HG03378 (cell line): ENCODE data around the gene SLC19A1.

Source experiments
- ATAC-seq: cut with Tn5 transposase; IDR thresholded peaks from one replicate; pipeline ENCODE4 v1.9.1; 2021; ENCODE audit warnings: mild to moderate bottlenecking, moderate library complexity; ENCODE audit not compliant: unreplicated experiment

SLC19A1 gene

GRCh38 chr21:45519182-45519581 is 23.1 kb downstream of the SLC19A1 start:
- ATAC-seq = no peak

GRCh38 chr21:45518742-45519141 is 23.5 kb downstream of the SLC19A1 start:
- ATAC-seq = no peak

DNA sequence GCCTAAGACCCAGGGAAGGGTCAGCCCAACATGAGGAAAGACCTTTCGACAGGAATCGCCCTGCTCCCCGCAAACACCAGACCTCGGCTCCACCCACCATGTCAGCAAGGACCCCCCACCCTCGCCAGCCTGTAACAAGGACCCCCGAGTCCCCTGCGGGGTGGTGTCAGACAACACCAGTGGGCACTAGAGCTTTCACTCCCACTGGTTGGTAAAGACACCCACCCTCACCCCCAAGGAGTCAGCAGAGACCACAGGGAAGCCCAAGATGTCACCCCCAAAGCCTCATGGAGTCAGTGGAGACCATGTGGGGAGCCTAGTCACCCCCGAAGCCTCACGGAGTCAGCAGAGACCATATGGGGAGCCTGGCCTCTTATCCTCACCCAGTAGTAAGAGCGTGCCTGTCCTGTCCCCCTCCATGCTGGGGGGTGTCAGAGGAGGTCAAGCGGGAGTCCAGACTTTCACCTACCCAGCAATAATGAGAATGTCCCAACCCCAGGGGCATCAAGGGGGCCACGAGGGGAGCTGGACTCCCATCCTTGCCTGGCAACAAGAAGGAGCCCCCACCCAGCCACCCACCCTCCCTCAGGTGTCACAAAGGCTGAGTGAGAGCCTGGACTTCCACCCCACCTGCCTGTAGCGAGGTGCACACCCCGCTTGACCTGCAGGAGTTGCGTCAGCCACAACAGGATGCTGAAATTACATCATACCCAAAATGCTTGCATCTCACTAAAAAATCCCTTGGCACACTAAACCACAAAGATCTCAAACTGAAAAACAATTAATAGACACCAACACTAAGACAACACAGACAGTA is 24.8 kb downstream of the SLC19A1 start:
- ATAC-seq = no peak

DNA sequence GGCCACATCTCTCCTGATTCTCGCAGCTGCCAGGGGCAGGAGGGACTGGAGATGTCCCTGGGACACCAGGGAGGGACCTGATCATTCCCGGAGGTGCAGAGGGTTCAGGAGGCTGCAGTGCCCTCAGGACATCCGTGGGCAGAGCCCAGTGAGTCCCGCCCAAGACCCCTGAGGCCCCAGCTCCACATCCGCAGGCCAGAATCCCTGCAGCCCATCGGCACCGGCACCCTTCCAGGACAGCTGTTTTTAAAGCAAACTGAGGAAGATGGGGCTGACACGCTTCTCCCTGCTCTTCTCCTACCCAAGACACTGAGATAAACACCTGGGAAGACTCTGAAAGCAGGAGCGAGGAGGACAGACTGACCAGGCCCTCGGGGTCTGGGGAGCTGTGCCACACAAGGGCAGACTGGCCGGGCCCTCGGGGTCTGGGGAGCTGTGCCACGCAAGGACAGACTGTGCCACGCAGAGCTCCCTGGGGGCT is 25.5 kb downstream of the SLC19A1 start:
- ATAC-seq = no peak

- no peak for ATAC-seq
Observed at GRCh38 chr21:45516071-45516670, 26.1 kb downstream of the SLC19A1 start.

- ATAC-seq = no peak
Observed at GRCh38 chr21:45515241-45516061, 26.8 kb downstream of the SLC19A1 start.

DNA sequence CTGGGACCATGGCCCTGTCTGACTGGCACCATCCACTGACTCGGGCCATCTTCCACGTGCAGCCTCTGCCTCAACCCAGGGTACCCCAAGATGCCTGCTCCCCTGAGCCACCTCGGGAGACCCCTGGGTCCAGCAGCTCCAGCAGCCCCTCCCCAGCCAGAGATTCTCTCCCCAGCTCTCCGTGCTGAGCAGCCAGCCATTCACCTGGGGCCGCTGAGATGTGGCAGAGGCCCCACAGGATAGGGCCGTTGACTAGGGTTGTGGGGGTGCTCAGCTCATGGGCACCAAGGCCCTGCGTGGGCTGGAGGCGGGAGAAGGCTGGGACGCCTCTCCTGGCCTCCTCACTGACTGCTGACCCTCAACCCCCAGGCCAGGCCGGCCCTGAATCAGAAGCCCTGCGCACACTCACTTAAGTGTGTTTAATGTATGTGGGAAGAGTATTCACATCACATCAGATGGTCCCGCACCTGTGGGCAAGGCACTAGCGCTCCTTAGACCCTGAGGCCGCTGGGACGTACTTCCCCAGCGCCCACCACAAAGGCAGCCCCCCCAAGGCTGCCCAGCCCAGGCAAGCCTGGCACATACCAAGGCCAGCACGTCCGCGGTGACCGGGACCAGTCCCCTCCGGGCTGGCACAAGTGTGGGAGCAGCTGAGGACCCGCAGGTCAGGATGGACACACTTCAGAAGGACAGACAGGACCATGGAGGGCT is 27.8 kb downstream of the SLC19A1 start:
- ATAC-seq = no peak

DNA sequence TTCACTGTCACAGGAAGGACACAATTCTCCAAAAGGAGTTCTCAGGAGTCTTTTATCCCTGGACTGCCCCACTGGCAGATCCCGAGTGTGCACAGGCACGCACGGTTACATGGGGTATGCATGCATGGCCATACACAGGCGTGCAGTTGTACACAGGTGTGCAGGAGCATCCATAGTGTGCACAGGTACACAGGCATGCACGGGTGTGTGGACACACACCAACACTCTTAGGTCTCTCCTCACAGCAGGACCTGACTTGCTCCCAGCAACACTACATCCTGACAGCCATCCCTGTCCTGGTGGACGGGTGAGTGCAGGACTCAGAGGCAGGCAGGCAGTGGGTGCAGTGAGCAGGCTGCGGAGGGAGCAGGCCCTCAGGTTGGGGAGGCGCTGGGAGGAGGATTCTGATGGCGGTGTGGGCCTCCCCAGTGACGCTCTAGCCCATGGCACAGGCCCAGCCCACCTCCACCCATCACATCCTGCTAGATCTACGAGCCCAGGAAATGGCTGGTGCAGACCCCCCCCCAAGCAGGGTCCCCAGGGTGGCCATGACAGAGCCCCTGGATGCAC is 28.4 kb downstream of the SLC19A1 start:
- no peak for ATAC-seq

DNA sequence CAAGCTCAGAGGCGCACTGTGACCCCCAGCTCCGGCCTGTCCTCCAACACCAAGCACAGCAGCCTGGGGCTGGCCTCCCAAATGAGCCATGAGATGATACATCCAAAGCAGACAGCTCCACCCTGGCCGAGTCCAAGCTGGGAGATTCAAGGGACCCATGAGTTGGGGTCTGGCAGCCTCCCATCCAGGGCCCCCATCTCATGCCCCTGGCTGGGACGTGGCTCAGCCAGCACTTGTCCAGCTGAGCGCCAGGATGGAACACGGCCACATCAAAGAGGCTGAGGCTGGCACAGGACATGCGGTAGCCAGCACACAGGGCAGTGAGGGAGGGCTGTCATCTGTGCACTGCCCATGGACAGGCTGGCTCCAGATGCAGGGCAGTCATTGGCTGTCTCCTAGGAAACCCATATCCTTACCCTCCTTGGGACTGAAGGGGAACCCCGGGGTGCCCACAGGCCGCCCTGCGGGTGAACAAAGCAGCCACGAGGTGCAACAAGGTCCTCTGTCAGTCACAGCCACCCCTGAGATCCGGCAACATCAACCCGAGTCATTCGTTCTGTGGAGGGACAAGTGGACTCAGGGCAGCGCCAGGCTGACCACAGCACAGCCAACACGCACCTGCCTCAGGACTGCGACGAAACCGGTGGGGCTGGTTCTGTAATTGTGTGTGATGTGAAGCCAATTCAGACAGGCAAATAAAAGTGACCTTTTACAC is 29.1 kb downstream of the SLC19A1 start:
- ATAC-seq = no peak

- ATAC-seq = no peak
Observed at GRCh38 chr21:45512626-45513002, 29.6 kb downstream of the SLC19A1 start.

GRCh38 chr21:45511661-45512431 is 30.4 kb downstream of the SLC19A1 start:
- no peak for ATAC-seq

GRCh38 chr21:45511007-45511406 is 31.2 kb downstream of the SLC19A1 start:
- no peak for ATAC-seq

GRCh38 chr21:45510466-45510955 is 31.7 kb downstream of the SLC19A1 start:
- ATAC-seq = no peak

DNA sequence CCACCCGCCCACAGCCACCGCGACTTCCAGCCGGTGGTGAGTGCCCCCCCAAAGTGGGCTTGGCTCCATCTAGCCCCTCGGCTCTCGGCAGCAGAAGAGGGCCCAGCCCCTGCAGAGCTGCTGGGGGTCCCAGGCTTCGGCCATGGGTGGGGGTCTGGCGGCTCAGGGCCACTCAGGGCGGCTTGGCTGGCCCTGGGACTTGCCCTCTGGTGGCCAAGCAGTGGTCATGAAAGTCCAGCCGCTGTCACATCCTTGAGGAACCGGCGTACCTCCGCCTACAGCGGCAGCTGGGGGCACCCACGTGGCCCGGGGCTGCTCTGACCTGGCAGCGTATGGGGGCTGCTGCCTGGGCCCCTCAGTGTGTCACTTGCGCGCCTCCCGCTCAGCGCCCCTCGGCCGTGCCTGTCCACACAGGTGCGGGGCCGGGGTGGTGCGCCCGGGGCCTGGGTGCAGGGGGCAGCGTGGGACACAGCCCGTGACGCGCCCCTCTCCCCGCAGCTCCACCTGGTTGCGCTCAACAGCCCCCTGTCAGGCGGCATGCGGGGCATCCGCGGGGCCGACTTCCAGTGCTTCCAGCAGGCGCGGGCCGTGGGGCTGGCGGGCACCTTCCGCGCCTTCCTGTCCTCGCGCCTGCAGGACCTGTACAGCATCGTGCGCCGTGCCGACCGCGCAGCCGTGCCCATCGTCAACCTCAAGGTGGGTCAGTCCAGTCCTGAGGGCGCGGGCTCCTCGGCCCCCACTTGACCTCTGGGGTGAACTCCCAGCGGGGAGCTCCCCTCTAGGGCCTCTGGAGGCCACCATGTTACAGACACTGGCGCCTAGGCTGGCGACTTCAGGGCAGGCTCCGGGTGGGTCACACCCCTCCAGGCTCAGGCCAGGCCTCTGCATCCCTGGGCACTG is 32.4 kb downstream of the SLC19A1 start:
- ATAC-seq = no peak

GRCh38 chr21:45508607-45509565 is 33.4 kb downstream of the SLC19A1 start:
- no peak for ATAC-seq

DNA sequence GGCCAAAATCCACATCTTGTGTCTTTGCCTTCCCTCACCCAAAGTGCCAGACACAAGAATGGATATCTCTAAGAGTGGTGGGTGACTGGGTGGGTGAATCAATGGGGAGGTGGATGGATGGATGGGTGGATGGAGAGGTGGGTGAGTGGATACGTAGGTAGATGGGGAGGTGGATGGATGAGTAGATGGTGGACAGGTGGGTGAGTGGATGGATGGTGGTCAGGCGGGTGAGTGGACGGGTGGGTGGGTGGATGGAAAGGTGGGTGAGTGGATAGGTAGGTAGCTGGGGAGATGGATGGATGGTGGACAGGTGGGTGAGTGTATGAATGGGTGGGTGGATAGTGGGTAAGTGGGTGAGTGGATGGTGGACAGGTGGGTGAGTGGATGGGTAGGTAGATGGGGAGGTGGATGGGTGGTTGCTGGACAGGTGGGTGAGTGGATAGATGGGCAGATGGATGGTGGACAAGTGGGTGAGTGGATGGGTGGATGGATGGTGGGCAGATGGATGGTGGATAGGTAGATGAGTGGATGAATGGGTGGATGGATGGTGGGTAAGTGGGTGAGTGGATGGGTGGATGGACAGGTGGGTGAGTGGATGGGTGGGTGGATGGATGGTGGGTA is 34.2 kb downstream of the SLC19A1 start:
- ATAC-seq = no peak

DNA sequence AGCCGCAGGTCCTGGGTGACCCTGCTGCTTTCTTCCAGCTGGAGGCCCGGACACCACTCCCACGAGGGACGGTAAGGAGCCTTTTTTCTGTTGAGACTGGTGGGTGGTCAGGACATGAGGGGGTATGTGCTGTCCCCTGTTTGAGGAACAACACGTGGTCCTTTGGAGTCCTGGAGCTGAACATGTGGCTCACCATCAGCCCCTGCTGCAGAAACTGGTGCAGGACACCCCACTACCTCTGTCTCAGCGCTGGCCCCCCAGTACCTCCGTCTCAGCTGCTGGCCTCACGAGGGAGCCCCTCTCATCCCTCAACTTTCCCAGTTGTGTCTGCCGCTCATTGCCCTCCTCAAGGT is 34.7 kb downstream of the SLC19A1 start:
- ATAC-seq = no peak
